HEK293 (cell line): Measurements from ENCODE around the gene ISG15.

Source experiments
- HIC1 ChIP-seq: fragments of 450-650 bp; formaldehyde crosslinking; IDR thresholded peaks from 2 replicates; pipeline ENCODE4 v1.5.1; 2016; ENCODE audit warnings: missing biosample characterization, missing genetic modification characterization
- HOXA7 ChIP-seq: sonication (generic); formaldehyde crosslinking; IDR thresholded peaks from 2 replicates; pipeline ENCODE4 v1.8.1; 2022; ENCODE audit warnings: missing genetic modification reagents, borderline replicate concordance
- HOXC10 ChIP-seq: sonication (generic); formaldehyde crosslinking; IDR thresholded peaks from 2 replicates; pipeline ENCODE4 v1.8.1; 2023; ENCODE audit warnings: mild to moderate bottlenecking, missing genetic modification reagents
- IKZF3 ChIP-seq: fragments of 450-650 bp; IDR thresholded peaks from 2 replicates; pipeline ENCODE4 v1.5.0; 2018; ENCODE audit warnings: missing biosample characterization, mild to moderate bottlenecking, missing genetic modification characterization, moderate library complexity
- PRDM4 ChIP-seq: fragments of 450-650 bp; formaldehyde crosslinking; IDR thresholded peaks from 2 replicates; pipeline ENCODE4 v1.5.1; 2017; ENCODE audit warnings: missing biosample characterization, missing genetic modification characterization
- REPIN1 ChIP-seq: fragments of 450-650 bp; formaldehyde crosslinking; IDR thresholded peaks from 2 replicates; pipeline ENCODE4 v1.5.1; 2017; ENCODE audit warnings: missing biosample characterization, missing genetic modification characterization, low read depth
- REST ChIP-seq: fragments of 450-650 bp; formaldehyde crosslinking; IDR thresholded peaks from 2 replicates; pipeline ENCODE4 v1.5.1; 2016; ENCODE audit warnings: missing biosample characterization, missing genetic modification characterization
- SP2 ChIP-seq: fragments of 450-650 bp; formaldehyde crosslinking; IDR thresholded peaks from 2 replicates; pipeline ENCODE4 v1.5.1; 2016; ENCODE audit warnings: missing biosample characterization, missing genetic modification characterization
- TRIM28 ChIP-seq: IDR thresholded peaks from 2 replicates; pipeline ENCODE4 v1.6.1; 2011; ENCODE audit warnings: low read length, control low read depth, borderline replicate concordance
- ZBTB21 ChIP-seq: fragments of 450-650 bp; formaldehyde crosslinking; IDR thresholded peaks from 2 replicates; pipeline ENCODE4 v1.5.1; 2017; ENCODE audit warnings: missing biosample characterization, missing genetic modification characterization
- ZFP69B ChIP-seq: fragments of 450-650 bp; formaldehyde crosslinking; IDR thresholded peaks from 2 replicates; pipeline ENCODE4 v1.5.1; 2016; ENCODE audit warnings: missing biosample characterization, missing genetic modification characterization
- ZNF211 ChIP-seq: fragments of 450-650 bp; formaldehyde crosslinking; IDR thresholded peaks from 2 replicates; pipeline ENCODE4 v1.5.1; 2016; ENCODE audit warnings: low read depth, missing biosample characterization, missing genetic modification characterization
- ZNF221 ChIP-seq: fragments of 450-650 bp; formaldehyde crosslinking; IDR thresholded peaks from 2 replicates; pipeline ENCODE4 v1.5.1; 2017; ENCODE audit warnings: missing biosample characterization, missing genetic modification characterization, borderline replicate concordance
- ZNF23 ChIP-seq: fragments of 450-650 bp; formaldehyde crosslinking; IDR thresholded peaks from 2 replicates; pipeline ENCODE4 v1.5.1; 2016; ENCODE audit warnings: missing biosample characterization, missing genetic modification characterization, borderline replicate concordance
- ZNF274 ChIP-seq, 2 experiments: fragments of 200-500 bp in 1 of 2; fragments of 450-650 bp in 1 of 2; sonication (Bioruptor generic) in 1 of 2; formaldehyde crosslinking in 1 of 2; IDR thresholded peaks; 2 replicates each; pipeline versions ENCODE4 v1.5.1 to v1.6.1; 2014 to 2016; ENCODE audit warnings: borderline replicate concordance in 1 of 2, inconsistent platforms in 1 of 2, low read length in 1 of 2, missing biosample characterization in 1 of 2, missing genetic modification characterization in 1 of 2
- ZNF362 ChIP-seq: fragments of 450-650 bp; formaldehyde crosslinking; IDR thresholded peaks from 2 replicates; pipeline ENCODE4 v1.5.1; 2016; ENCODE audit warnings: missing biosample characterization, missing genetic modification characterization
- ZNF394 ChIP-seq: fragments of 450-650 bp; formaldehyde crosslinking; IDR thresholded peaks from 2 replicates; pipeline ENCODE4 v1.5.1; 2016; ENCODE audit warnings: missing biosample characterization, missing genetic modification characterization, mild to moderate bottlenecking, moderate library complexity, borderline replicate concordance
- ZNF416 ChIP-seq: fragments of 450-650 bp; formaldehyde crosslinking; IDR thresholded peaks from 2 replicates; pipeline ENCODE4 v1.5.1; 2016; ENCODE audit warnings: missing biosample characterization, missing genetic modification characterization
- ZNF423 ChIP-seq: fragments of 450-650 bp; formaldehyde crosslinking; IDR thresholded peaks from 2 replicates; pipeline ENCODE4 v1.5.1; 2016; ENCODE audit warnings: missing biosample characterization, missing genetic modification characterization
- ZNF449 ChIP-seq: fragments of 450-650 bp; formaldehyde crosslinking; IDR thresholded peaks from 2 replicates; pipeline ENCODE4 v1.5.1; 2017; ENCODE audit warnings: missing biosample characterization, mild to moderate bottlenecking, missing genetic modification characterization, moderate library complexity
- ZNF473 ChIP-seq: fragments of 450-650 bp; formaldehyde crosslinking; IDR thresholded peaks from 2 replicates; pipeline ENCODE4 v1.5.1; 2017; ENCODE audit warnings: missing biosample characterization, missing genetic modification characterization
- ZNF558 ChIP-seq: fragments of 450-650 bp; formaldehyde crosslinking; IDR thresholded peaks from 2 replicates; pipeline ENCODE4 v1.5.1; 2016; ENCODE audit warnings: missing biosample characterization, missing genetic modification characterization
- ZNF561 ChIP-seq: fragments of 450-650 bp; IDR thresholded peaks from 2 replicates; pipeline ENCODE4 v1.5.1; 2018; ENCODE audit warnings: missing biosample characterization, missing genetic modification characterization, borderline replicate concordance
- ZNF600 ChIP-seq: fragments of 450-650 bp; formaldehyde crosslinking; IDR thresholded peaks from 2 replicates; pipeline ENCODE4 v1.5.1; 2016; ENCODE audit warnings: missing biosample characterization, missing genetic modification characterization
- ZNF701 ChIP-seq: fragments of 450-650 bp; formaldehyde crosslinking; IDR thresholded peaks from 2 replicates; pipeline ENCODE4 v1.5.1; 2016; ENCODE audit warnings: missing biosample characterization, missing genetic modification characterization
- ZNF707 ChIP-seq: fragments of 450-650 bp; formaldehyde crosslinking; IDR thresholded peaks from 2 replicates; pipeline ENCODE4 v1.5.1; 2016; ENCODE audit warnings: missing biosample characterization, missing genetic modification characterization
- ZNF785 ChIP-seq: fragments of 450-650 bp; formaldehyde crosslinking; IDR thresholded peaks from 2 replicates; pipeline ENCODE4 v1.5.1; 2016; ENCODE audit warnings: missing biosample characterization, missing genetic modification characterization
- ZNF791 ChIP-seq: fragments of 450-650 bp; formaldehyde crosslinking; IDR thresholded peaks from 2 replicates; pipeline ENCODE4 v1.5.1; 2016; ENCODE audit warnings: missing biosample characterization, missing genetic modification characterization
- ZSCAN23 ChIP-seq: fragments of 450-650 bp; formaldehyde crosslinking; IDR thresholded peaks from 2 replicates; pipeline ENCODE4 v1.5.1; 2016; ENCODE audit warnings: missing biosample characterization, missing genetic modification characterization

ISG15 gene

GRCh38 chr1:1021010-1021919 is 8.0 kb downstream of the ISG15 start (continued):
- no peak for TF ChIP-seq PRDM4 (tag by site-specific recombination)
- peak; percentile 53 for TF ChIP-seq ZNF423 (tag by site-specific recombination)
- no peak for TF ChIP-seq HIC1 (tag by site-specific recombination)
- TF ChIP-seq ZNF221 (tag by site-specific recombination), result no peak
- TF ChIP-seq ZNF561 (tag by site-specific recombination), result 0 out of 2 replicates have a peak, but pooled peaks have one; percentile 28
- peak; percentile 34; the same call in 1 of the 2 replicates for TF ChIP-seq ZNF394
- peak; percentile 97 for TF ChIP-seq IKZF3 (tag by site-specific recombination)
- TF ChIP-seq ZNF600 (tag by site-specific recombination), result peak; percentile 29; the same call in 1 of the 2 replicates
- TF ChIP-seq ZNF449 (tag by site-specific recombination), result 0 out of 2 replicates have a peak, but pooled peaks have one; percentile 33
- no peak for TF ChIP-seq HOXC10 (CRISPR knock-in tag)
- TF ChIP-seq ZNF707 (tag by site-specific recombination), result no peak
- 0 out of 2 replicates have a peak, but pooled peaks have one; percentile 29 for TF ChIP-seq SP2
- no peak for TF ChIP-seq HOXA7 (CRISPR knock-in tag)
- no peak for TF ChIP-seq ZNF416 (tag by site-specific recombination)
- no peak for TF ChIP-seq REST
- TF ChIP-seq ZNF362 (tag by site-specific recombination), result no peak
- TF ChIP-seq ZNF785, result no peak
- no peak for TF ChIP-seq ZNF558 (tag by site-specific recombination)
- TF ChIP-seq ZNF274 (IDR thresholded peaks at IDR 0.05; ENCODE audit: low read length), result no peak
- no peak for TF ChIP-seq ZNF274 (tag by site-specific recombination; IDR thresholded peaks at IDR 0.05; ENCODE audit: borderline replicate concordance)
- no peak for TF ChIP-seq ZSCAN23 (tag by site-specific recombination)
- no peak for TF ChIP-seq ZFP69B
- no peak for TF ChIP-seq REPIN1 (tag by site-specific recombination)
- TF ChIP-seq TRIM28, result no peak
- no peak for TF ChIP-seq ZNF791 (tag by site-specific recombination)
- TF ChIP-seq ZNF473, result no peak
- TF ChIP-seq ZNF211 (tag by site-specific recombination), result no peak
- TF ChIP-seq ZNF23 (tag by site-specific recombination), result no peak
- TF ChIP-seq ZBTB21 (tag by site-specific recombination), result no peak
- no peak for TF ChIP-seq ZNF701 (tag by site-specific recombination)
